GM21381 (cell line): ENCODE data around the gene DYNC1I1.

ENCODE experiments used
- ATAC-seq: cut with Tn5 transposase; IDR thresholded peaks from one replicate; pipeline ENCODE4 v1.9.1; 2021; ENCODE audit warnings: mild to moderate bottlenecking, moderate library complexity; ENCODE audit not compliant: unreplicated experiment

Gene DYNC1I1

GRCh38 chr7:96069401-96069800 lies 297.0 kb downstream of the DYNC1I1 start:
- ATAC-seq, result no peak

DNA sequence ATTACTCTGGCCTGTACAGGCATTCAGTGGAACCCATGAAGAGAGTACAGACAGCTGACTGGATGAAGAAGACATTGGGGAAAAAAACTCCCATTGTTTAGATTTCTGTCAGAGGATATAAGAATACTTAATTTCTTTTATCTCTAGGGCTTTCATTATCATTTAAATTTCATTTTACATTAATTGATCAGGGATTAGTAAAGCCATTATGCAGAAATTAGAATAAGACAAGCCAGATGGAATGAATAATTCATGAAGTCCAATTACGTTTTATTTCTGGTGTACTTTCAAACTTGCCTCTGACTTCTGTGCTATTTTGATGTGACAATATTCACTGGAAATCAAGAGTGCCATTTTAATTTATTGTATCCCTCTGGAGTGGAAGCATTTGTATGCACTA lies 302.5 kb downstream of the DYNC1I1 start:
- ATAC-seq, result no peak

DNA sequence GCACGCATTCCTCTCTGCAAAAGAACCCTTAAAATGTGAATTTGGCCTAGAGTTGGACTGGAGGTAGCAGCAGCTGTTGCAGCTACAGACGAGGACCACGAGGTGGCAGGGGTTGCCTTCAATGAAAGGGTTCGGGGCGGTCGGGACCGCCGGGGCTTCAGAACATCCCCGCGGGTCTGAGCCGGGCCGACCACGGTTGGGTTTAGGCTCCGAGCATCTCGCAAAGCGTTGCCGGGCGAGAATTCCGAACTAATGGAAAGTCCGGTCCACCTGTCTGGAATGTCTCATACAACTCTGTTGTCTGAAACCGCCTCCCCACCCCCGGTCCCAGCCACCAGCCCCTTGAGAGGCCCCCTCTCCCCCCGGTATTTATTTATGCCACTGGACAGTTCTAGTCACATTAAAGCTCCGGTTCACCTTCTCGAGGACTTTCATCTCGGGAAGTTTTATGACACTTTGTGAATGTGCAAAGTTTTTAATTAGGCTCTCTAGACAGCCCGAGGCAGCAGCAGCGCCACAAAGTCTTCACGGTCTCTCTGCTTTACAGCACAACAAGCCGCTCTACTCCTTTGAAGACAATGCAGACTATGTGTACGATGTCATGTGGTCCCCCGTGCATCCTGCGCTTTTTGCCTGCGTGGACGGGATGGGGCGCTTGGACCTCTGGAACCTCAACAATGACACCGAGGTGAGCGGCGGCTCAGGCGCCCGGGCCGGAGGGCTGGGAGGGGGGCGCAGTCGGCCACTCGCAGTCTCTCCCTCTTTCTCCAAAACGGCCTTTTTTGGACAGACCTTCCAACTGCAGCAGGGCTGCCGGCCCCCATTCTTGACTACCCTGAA lies 303.4 kb downstream of the DYNC1I1 start:
- peak; percentile 86 for ATAC-seq

DNA sequence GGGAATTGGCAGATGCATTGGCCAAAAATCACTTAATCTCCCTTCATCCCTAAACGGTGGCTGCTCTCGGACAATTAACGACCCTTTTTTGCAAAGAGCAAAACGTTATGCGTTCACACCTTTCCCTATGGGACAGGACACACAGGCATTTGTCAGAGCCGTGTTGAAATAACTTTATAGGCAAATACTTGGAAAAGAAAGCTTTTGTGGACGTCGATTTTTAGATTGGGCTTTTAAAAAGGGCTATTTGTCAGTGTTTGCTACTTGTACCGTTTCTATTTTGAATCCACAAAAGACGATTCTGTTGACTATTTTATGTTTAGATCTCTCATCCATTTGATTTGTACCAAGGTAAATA lies 304.0 kb downstream of the DYNC1I1 start:
- ATAC-seq, result no peak

GRCh38 chr7:96080027-96080426 lies 307.7 kb downstream of the DYNC1I1 start:
- no peak for ATAC-seq

DNA sequence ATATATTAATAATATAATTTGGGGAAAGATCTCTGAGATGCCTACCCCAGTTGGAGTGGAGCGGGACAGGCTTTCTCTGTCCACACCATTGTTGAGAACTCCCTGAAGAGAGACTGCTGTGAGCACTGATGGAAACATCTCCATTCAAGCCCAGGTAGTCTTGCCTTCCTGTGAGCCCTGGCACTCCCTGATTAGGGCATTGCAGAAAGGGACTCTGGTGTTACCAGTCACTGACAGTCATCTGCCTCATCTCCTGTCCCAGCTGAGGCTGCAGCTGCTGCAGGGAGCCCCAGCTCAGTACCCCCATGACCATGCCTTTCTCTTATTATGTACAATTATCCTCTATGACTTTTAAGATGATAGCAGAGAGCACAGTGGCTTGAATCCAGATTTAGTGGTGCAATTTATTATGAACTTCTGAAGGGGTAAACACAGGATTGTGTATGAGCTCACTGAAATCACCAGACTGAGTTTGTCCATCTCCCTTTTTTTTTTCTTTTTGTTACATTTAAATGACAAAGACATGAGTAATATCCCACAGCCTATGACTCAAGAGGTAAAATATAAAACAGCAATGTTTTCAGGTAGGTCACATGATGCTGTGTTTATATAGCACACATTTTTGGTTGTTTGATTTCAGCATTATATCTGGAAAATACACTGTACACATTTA lies 312.7 kb downstream of the DYNC1I1 start:
- no peak for ATAC-seq

DNA sequence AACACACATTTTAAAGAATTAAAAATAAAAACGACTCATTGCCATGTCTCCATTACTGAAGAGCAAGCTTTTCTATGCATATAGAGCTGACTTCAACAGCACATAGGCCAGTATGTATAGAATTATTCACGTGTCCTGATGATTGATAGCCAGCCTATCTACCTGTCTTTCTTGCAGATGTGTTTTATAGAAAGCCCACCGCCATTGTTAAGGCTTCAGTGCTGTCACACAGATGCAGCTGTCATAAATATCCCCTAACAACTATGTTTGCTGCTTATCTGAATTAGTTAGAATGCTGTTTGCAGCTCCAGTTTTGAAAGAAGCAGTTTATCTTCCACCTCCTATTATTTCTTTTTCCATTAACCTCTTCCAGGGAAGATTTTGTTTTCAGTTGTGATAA lies 313.6 kb downstream of the DYNC1I1 start:
- no peak for ATAC-seq

DNA sequence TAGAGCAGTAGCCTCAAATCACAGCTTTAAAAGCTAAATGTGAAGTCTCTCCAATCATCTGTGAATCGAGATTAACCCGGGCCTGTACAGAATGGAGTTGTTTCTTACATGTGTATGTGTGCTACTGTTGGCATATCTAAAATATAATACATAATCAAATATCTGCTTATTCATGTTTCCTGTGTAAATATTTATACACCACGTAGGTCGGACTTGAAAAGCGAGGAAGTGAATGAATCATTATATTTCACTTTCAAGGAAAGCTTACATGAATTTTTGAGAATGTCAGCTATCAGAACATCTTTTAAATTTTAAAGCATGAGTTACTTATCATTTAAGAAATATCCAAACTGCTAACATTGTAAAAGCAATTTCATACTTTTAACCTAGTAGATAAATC lies 316.2 kb downstream of the DYNC1I1 start:
- no peak for ATAC-seq

DNA sequence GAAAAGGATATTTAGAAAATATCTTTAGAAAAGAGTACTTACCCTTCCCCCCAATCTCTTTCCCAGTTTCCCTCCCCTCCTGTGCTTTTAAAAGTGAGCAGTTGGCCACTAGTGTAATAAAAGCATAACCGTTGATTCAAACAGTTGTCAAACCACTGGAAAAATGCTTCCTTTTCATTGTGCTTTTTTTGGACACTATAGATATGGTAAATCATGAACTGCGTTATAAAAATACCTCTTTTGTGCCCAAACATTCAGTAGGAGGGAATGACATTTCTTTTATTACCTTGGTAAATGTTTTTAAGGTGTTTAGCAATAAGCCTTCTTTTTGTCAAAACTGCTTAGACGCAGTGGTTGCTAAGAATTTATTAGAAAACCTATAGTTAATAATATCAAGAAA lies 317.2 kb downstream of the DYNC1I1 start:
- ATAC-seq, result no peak

- no peak for ATAC-seq
Observed at GRCh38 chr7:96090756-96091155, 318.4 kb downstream of the DYNC1I1 start.

DNA sequence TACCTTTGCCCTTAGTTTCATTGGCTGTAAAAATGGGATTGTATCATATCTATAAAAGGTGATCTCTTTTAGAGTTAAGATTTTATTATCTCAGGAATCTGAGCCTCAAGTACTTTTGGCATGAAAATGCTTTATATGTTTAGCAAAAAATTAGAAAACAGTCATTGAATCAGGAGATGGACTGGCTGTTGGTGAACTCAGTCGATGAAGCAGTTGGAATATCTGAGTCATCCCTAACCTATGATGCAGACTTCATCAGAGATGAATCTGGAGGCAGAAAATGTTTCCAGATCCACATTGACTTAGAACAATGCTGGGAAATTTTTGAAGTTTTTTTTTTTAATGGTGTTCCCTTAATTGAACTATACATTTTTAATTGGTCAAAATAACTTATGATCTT lies 321.1 kb downstream of the DYNC1I1 start:
- ATAC-seq, result no peak

GRCh38 chr7:96097835-96098234 lies 325.5 kb downstream of the DYNC1I1 start:
- ATAC-seq, result no peak

DNA sequence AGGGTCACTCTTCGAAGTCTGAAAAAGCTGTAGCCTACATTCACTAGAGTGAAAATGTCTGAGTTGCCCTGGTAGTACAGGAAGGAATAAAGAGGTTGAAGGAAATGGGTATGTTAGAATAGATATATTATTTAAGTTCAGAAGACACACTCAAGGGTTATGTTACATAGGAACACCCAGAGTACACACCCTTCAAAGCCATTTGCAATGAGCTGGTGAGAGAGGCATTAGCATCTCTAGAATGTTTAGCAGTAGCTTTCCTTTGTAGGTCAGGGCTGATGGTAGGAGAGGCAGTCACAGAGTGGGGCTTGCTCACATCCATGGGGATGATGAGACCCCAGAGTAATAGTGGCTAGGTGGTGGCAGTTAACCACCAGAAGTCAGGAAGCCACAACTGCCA lies 328.4 kb downstream of the DYNC1I1 start:
- ATAC-seq, result no peak

GRCh38 chr7:96102096-96102811 lies 329.9 kb downstream of the DYNC1I1 start:
- no peak for ATAC-seq

GRCh38 chr7:96104984-96105383 lies 332.6 kb downstream of the DYNC1I1 start:
- ATAC-seq, result no peak

GRCh38 chr7:96111405-96111804 lies 339.1 kb downstream of the DYNC1I1 start:
- ATAC-seq, result no peak

GRCh38 chr7:96114190-96114589 lies 341.8 kb downstream of the DYNC1I1 start:
- ATAC-seq, result no peak

GRCh38 chr7:96116173-96116572 lies 343.8 kb downstream of the DYNC1I1 start:
- no peak for ATAC-seq

GRCh38 chr7:96118449-96119001 lies 346.2 kb downstream of the DYNC1I1 start:
- no peak for ATAC-seq

- no peak for ATAC-seq
Observed at GRCh38 chr7:96120445-96121225, 348.3 kb downstream of the DYNC1I1 start.

GRCh38 chr7:96121752-96122151 lies 349.4 kb downstream of the DYNC1I1 start:
- no peak for ATAC-seq
